ENCODE results near the gene RBM14. TPM values are rescaled to one million over a fixed set of nuclear protein-coding genes. Genes with fewer than 3 reads are reported as not detected.

RBM14 gene
- total RNA-seq, 4 donors from 2014 or later, result 42.4 to 72.6 (median 61.5) TPM

GRCh38 chr11:66652651-66653050 is 36.2 kb downstream of the RBM14 start:
- Histone ChIP-seq H3K27me3 (no peaks in the 10 kb centered on the region), H3K27ac (no peak overlapping the region), H3K36me3 (peaks cover 0 to 97% (median 3%) of the 10 kb centered on the region in 3 donors), H3K9me3 (no peaks in the 10 kb centered on the region), H3K4me3 (no peak overlapping the region), H3K4me1 (peaks cover 0 to 5% (median 1%) of the 10 kb centered on the region in 4 donors)
- WGBS, 2 donors, result 84 to 93% methylated on average over 7 of the region's 7 CpGs
- no peak for TF ChIP-seq CTCF (IDR thresholded peaks at IDR 0.05)
- DNase-seq (ENCODE audit: low spot score in 2 of 2), result no peak

- DNase-seq (ENCODE audit: low spot score in 2 of 2), result no peak
- no peaks in the 10 kb centered on the region for H3K27me3 ChIP-seq
- H3K4me1 ChIP-seq, result peaks cover 0 to 5% (median 1%) of the 10 kb centered on the region in 4 donors
- H3K27ac ChIP-seq, result no peak overlapping the region
- peaks cover 0 to 97% (median 3%) of the 10 kb centered on the region in 3 donors for H3K36me3 ChIP-seq
- 88 to 91% methylated on average over 6 of the region's 6 CpGs for WGBS, 2 donors
- no peak overlapping the region for H3K4me3 ChIP-seq
- no peaks in the 10 kb centered on the region for H3K9me3 ChIP-seq
- TF ChIP-seq CTCF (IDR thresholded peaks at IDR 0.05), result no peak
- no peak for TF ChIP-seq POLR2A (IDR thresholded peaks at IDR 0.05)
- no peak for TF ChIP-seq EP300 (IDR thresholded peaks at IDR 0.05)
Observed at GRCh38 chr11:66653123-66653522, 36.7 kb downstream of the RBM14 start.

- 54 to 71% methylated on average over 2 of the region's 2 CpGs for WGBS, 2 donors
- TF ChIP-seq POLR2A (IDR thresholded peaks at IDR 0.05) (no peak), CTCF (IDR thresholded peaks at IDR 0.05) (no peak), EP300 (IDR thresholded peaks at IDR 0.05) (no peak)
- H3K4me3 ChIP-seq, result no peak overlapping the region
- no peaks in the 10 kb centered on the region for H3K9me3 ChIP-seq
- H3K36me3 ChIP-seq, result peaks cover 0 to 89% (median 3%) of the 10 kb centered on the region in 3 donors
- H3K4me1 ChIP-seq, result no peaks in the 10 kb centered on the region
- no peak for DNase-seq (ENCODE audit: low spot score in 2 of 2)
- no peaks in the 10 kb centered on the region for H3K27me3 ChIP-seq
- no peak overlapping the region for H3K27ac ChIP-seq
Observed at GRCh38 chr11:66659763-66660162, 43.3 kb downstream of the RBM14 start.

GRCh38 chr11:66663741-66664296 is 47.4 kb downstream of the RBM14 start:
- no peaks in the 10 kb centered on the region for H3K9me3 ChIP-seq
- TF ChIP-seq CTCF (IDR thresholded peaks at IDR 0.05) (no peak), POLR2A (IDR thresholded peaks at IDR 0.05) (no peak), EP300 (IDR thresholded peaks at IDR 0.05) (no peak)
- peaks cover 0 to 17% (median 0%) of the 10 kb centered on the region in 4 donors for H3K4me1 ChIP-seq
- 75 to 94% methylated on average over 1 of the region's 1 CpG for WGBS, 2 donors
- H3K27ac ChIP-seq, result no peak overlapping the region
- no peaks in the 10 kb centered on the region for H3K27me3 ChIP-seq
- no peak overlapping the region for H3K4me3 ChIP-seq
- H3K36me3 ChIP-seq, result peaks cover 0 to 90% (median 0%) of the 10 kb centered on the region in 3 donors
- DNase-seq (ENCODE audit: low spot score in 2 of 2), result no peak

- no peaks in the 10 kb centered on the region for H3K27me3 ChIP-seq
- no peaks in the 10 kb centered on the region for H3K9me3 ChIP-seq
- peaks cover 0 to 90% (median 0%) of the 10 kb centered on the region in 3 donors for H3K36me3 ChIP-seq
- 88% methylated on average over 11 of the region's 11 CpGs for WGBS, 2 donors
- DNase-seq (ENCODE audit: low spot score in 2 of 2), result no peak
- H3K27ac ChIP-seq, result no peak overlapping the region
- TF ChIP-seq CTCF (IDR thresholded peaks at IDR 0.05) (no peak), POLR2A (IDR thresholded peaks at IDR 0.05) (no peak), EP300 (IDR thresholded peaks at IDR 0.05) (no peak)
- H3K4me1 ChIP-seq, result peaks cover 0 to 30% (median 0%) of the 10 kb centered on the region in 4 donors
- no peak overlapping the region for H3K4me3 ChIP-seq
Observed at GRCh38 chr11:66665369-66665768, 48.9 kb downstream of the RBM14 start.

Measured in tibial nerve (tissue), 4 donors.